SK-N-SH treated with all-trans-retinoic acid at 6 μM for 48 hours (cell line): ENCODE results near the gene SHC1.

Experiments used
- ARNTL ChIP-seq: fragments of 450-650 bp; formaldehyde crosslinking; IDR thresholded peaks from 2 replicates; pipeline ENCODE4 v1.5.0; 2020; ENCODE audit warnings: low read depth, mild to moderate bottlenecking, moderate library complexity, borderline replicate concordance
- CSDC2 ChIP-seq: fragments of 250-450 bp; sonication (Bioruptor Pico); IDR thresholded peaks from 2 replicates; pipeline ENCODE4 v1.5.0; 2020; ENCODE audit warnings: mild to moderate bottlenecking, moderate library complexity
- ESRRG ChIP-seq: fragments of 250-450 bp; sonication (Bioruptor Pico); IDR thresholded peaks from 2 replicates; pipeline ENCODE4 v1.6.1; 2021; ENCODE audit warnings: mild to moderate bottlenecking
- ISL1 ChIP-seq: fragments of 250-450 bp; sonication (Bioruptor Pico); IDR thresholded peaks from 2 replicates; pipeline ENCODE4 v2.1.2; 2022; ENCODE audit warnings: mild to moderate bottlenecking, moderate library complexity
- RARB ChIP-seq: fragments of 250-450 bp; sonication (Bioruptor Pico); IDR thresholded peaks from 2 replicates; pipeline ENCODE4 v1.8.0; 2021; ENCODE audit warnings: mild to moderate bottlenecking, moderate library complexity
- TCF4 ChIP-seq: fragments of 250-450 bp; sonication (Bioruptor Pico); IDR thresholded peaks from 2 replicates; pipeline ENCODE4 v1.8.0; 2021; ENCODE audit warnings: mild to moderate bottlenecking, moderate library complexity, borderline replicate concordance
- ZC3H10 ChIP-seq: fragments of 250-450 bp; sonication (Bioruptor Pico); IDR thresholded peaks from 2 replicates; pipeline ENCODE4 v1.5.1; 2021; ENCODE audit warnings: mild to moderate bottlenecking, moderate library complexity
- ZFP3 ChIP-seq: fragments of 250-450 bp; sonication (Bioruptor Pico); IDR thresholded peaks from 2 replicates; pipeline ENCODE4 v1.5.0; 2020; ENCODE audit warnings: mild to moderate bottlenecking, moderate library complexity
- ZFP30 ChIP-seq: fragments of 450-650 bp; formaldehyde crosslinking; IDR thresholded peaks from 2 replicates; pipeline ENCODE4 v1.5.0; 2022; ENCODE audit warnings: mild to moderate bottlenecking, moderate library complexity
- ZNF70 ChIP-seq: fragments of 450-650 bp; formaldehyde crosslinking; IDR thresholded peaks from 2 replicates; pipeline ENCODE4 v1.5.0; 2020; ENCODE audit warnings: mild to moderate bottlenecking, moderate library complexity
- ZNF8 ChIP-seq: fragments of 450-650 bp; formaldehyde crosslinking; IDR thresholded peaks from 2 replicates; pipeline ENCODE4 v1.5.0; 2020; ENCODE audit warnings: mild to moderate bottlenecking, moderate library complexity
- TF ChIP-seq, protein P1 (sequence below): fragments of 250-450 bp; sonication (Bioruptor Pico); IDR thresholded peaks from 2 replicates; pipeline ENCODE4 v1.5.1; 2021; ENCODE audit warnings: mild to moderate bottlenecking, moderate library complexity
- TF ChIP-seq, protein P2 (sequence below): fragments of 250-450 bp; sonication (Bioruptor Pico); IDR thresholded peaks from 2 replicates; pipeline ENCODE4 v1.5.1; 2020; ENCODE audit warnings: low read depth, mild to moderate bottlenecking, moderate library complexity

GRCh38 chr1:154937988-154938386 lies 32.6 kb downstream of the SHC1 start:
- no peak for TF ChIP-seq ZFP30 (CRISPR knock-in tag)
- no peak for TF ChIP-seq ARNTL (CRISPR knock-in tag)
- TF ChIP-seq RARB (CRISPR knock-in tag) = no peak
- no peak for TF ChIP-seq ZNF8 (CRISPR knock-in tag)
- no peak for TF ChIP-seq ZNF70 (CRISPR knock-in tag)
- TF ChIP-seq ESRRG (CRISPR knock-in tag) = no peak
- no peak for TF ChIP-seq ZC3H10 (CRISPR knock-in tag)
- no peak for TF ChIP-seq CSDC2
- TF ChIP-seq TCF4 = no peak
- TF ChIP-seq, protein P1, sequence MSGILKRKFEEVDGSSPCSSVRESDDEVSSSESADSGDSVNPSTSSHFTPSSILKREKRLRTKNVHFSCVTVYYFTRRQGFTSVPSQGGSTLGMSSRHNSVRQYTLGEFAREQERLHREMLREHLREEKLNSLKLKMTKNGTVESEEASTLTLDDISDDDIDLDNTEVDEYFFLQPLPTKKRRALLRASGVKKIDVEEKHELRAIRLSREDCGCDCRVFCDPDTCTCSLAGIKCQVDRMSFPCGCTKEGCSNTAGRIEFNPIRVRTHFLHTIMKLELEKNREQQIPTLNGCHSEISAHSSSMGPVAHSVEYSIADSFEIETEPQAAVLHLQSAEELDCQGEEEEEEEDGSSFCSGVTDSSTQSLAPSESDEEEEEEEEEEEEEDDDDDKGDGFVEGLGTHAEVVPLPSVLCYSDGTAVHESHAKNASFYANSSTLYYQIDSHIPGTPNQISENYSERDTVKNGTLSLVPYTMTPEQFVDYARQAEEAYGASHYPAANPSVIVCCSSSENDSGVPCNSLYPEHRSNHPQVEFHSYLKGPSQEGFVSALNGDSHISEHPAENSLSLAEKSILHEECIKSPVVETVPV (CRISPR knock-in tag) = no peak
- no peak for TF ChIP-seq ZFP3 (CRISPR knock-in tag)
- no peak for TF ChIP-seq ISL1 (CRISPR knock-in tag)
- TF ChIP-seq, protein P2, sequence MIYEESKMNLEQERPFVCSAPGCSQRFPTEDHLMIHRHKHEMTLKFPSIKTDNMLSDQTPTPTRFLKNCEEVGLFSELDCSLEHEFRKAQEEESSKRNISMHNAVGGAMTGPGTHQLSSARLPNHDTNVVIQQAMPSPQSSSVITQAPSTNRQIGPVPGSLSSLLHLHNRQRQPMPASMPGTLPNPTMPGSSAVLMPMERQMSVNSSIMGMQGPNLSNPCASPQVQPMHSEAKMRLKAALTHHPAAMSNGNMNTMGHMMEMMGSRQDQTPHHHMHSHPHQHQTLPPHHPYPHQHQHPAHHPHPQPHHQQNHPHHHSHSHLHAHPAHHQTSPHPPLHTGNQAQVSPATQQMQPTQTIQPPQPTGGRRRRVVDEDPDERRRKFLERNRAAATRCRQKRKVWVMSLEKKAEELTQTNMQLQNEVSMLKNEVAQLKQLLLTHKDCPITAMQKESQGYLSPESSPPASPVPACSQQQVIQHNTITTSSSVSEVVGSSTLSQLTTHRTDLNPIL (CRISPR knock-in tag) = no peak
